Subcutaneous adipose tissue (tissue), 4 donors: ENCODE data around the gene ZRSR2. TPM values are rescaled to one million over a fixed set of nuclear protein-coding genes. Genes with fewer than 3 reads are reported as not detected.

Experiments
- total RNA-seq, 4 donors: library from RNA; depleted of rRNA; stranded (reverse); fragments of >200 nt; gene quantifications; one replicate each; pipeline ENCODE4 v1.1.0, GENCODE V29; 2016
- TF ChIP-seq, protein P1 (sequence below): fragments of 450-650 bp; IDR thresholded peaks from one replicate; pipeline ENCODE4 v1.5.1; 2016; ENCODE audit warnings: low read depth, mild to moderate bottlenecking, control low read depth, antibody characterized with exemption, moderate library complexity

The ZRSR2 gene, protein sequence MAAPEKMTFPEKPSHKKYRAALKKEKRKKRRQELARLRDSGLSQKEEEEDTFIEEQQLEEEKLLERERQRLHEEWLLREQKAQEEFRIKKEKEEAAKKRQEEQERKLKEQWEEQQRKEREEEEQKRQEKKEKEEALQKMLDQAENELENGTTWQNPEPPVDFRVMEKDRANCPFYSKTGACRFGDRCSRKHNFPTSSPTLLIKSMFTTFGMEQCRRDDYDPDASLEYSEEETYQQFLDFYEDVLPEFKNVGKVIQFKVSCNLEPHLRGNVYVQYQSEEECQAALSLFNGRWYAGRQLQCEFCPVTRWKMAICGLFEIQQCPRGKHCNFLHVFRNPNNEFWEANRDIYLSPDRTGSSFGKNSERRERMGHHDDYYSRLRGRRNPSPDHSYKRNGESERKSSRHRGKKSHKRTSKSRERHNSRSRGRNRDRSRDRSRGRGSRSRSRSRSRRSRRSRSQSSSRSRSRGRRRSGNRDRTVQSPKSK
- 10 to 100 TPM in 1 of 4 donors, 1 to 10 TPM in 3; 6.6 to 12.1 (median 8.0) TPM for total RNA-seq

DNA sequence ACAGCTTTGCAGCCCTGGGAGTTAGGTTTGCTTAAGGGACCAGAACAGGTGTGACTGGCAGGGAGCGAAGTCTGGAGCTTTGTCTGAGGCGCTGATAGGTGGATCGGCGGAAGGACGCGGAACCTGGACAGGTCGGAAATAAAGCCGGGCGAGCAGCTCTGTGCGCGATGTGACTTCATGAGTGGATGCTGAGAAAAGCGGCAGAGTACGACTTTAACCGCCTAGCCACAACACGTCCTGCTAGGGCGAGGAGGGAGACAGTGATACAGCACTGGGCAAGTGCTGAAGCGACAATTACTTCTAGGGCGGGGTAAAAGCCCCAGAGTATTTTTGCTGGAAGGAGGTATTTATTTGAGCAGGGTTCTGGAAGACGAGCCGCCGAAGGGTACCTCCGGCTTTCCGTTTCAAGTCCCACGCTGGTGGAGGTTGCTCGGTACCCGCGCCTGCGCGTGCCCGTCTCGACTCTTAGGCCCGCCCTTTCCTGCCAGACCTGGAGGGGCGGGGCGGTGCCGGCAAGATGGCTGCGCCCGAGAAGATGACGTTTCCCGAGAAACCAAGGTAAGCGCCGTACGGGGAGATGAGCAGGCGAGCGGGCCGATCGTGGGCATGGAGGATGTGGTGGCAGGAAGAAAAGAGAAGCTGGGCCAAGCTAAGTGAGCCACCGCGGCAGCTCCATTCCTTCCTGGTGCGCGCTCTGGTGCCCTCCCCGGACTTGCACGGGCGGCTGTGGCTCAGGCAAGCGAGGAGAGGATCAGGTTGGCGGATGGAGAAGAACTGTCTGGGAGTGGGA lies at the start of gene ZRSR2:
Gene ZRSR2, plus strand, starts transcription at position 506 of the 790 bp plus-strand sequence. Its CDS starts 12 bp downstream, at position 518.
- TF ChIP-seq, protein P1, sequence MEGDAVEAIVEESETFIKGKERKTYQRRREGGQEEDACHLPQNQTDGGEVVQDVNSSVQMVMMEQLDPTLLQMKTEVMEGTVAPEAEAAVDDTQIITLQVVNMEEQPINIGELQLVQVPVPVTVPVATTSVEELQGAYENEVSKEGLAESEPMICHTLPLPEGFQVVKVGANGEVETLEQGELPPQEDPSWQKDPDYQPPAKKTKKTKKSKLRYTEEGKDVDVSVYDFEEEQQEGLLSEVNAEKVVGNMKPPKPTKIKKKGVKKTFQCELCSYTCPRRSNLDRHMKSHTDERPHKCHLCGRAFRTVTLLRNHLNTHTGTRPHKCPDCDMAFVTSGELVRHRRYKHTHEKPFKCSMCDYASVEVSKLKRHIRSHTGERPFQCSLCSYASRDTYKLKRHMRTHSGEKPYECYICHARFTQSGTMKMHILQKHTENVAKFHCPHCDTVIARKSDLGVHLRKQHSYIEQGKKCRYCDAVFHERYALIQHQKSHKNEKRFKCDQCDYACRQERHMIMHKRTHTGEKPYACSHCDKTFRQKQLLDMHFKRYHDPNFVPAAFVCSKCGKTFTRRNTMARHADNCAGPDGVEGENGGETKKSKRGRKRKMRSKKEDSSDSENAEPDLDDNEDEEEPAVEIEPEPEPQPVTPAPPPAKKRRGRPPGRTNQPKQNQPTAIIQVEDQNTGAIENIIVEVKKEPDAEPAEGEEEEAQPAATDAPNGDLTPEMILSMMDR = no peak

DNA sequence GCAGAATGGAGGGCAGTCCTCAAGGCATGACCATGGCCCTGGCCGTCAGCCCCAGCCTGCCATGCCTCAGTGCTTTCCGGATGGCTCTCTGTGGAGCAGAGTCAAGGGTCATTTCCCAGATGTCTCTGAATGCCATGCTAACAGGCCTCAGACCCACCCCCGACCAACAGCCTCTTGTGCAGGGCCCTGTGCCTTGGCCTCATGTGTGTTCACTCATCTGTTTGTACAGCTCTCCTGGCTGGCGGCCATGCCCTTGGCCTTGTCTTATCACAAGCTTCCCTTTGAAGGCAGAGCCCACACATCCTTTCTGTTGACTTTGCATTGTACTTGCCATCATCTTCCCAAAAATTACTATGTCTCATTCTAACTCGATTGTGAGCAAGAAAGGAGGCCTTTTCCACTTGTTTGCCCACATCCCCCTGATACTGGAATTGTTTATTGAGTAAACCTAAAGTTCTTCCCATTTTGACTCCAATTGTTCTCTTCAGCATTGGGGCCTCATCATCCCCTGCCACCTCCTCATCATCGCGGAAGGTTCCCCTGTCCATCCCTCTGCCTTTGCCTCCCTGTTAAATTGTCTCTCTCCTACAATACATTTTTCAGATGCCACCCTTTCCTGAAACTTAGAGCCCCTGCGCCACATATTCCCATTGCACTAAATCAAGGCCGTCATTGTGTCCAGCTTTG lies 46.0 kb upstream of the ZRSR2 start:
- TF ChIP-seq, protein P1 = no peak

DNA sequence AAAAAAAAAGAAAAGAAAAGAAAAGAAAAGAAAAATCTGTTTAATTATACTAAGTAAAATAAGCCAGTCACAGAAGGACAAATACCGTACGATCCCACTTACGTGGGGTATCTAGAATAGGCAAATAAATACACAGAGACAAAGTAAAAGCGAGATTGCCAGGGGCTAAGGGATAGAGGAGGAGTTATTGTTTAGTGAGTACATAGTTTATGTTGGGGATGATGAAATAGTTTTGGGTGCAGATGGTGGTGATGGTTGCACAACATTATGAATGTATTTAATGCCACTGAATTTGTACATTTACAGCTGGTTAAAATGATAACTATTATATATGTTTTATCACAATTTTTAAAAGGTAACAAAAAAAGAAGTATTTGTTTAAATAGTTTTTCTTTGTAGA lies 45.1 kb upstream of the ZRSR2 start:
- TF ChIP-seq, protein P1 = no peak

DNA sequence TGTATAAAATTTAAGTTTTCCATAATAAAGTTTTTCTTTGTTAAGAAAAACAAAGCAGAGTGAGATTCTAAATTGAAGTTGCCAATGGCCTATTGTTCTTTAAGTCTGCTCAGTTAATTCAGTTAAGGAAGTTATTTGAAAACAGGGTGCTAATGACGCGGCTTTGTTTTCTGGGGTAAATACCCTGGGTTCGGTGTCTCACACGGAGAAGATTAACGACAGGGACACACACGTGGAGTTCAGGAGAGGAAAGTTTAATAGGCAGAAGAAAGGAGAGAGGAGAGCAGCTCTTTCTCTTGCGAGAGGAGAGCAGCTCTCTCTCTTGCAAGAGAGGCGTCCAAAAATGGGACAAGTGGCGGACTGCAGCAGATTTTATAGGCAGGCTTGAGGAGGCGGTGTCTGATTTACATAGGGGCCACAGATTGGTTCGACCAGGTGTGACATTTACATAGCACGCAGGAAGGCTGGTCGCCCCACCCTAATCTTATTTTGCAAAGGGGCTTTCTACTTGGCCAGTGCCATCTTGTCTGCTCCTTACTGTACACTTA lies 42.6 kb upstream of the ZRSR2 start:
- TF ChIP-seq, protein P1 = no peak

DNA sequence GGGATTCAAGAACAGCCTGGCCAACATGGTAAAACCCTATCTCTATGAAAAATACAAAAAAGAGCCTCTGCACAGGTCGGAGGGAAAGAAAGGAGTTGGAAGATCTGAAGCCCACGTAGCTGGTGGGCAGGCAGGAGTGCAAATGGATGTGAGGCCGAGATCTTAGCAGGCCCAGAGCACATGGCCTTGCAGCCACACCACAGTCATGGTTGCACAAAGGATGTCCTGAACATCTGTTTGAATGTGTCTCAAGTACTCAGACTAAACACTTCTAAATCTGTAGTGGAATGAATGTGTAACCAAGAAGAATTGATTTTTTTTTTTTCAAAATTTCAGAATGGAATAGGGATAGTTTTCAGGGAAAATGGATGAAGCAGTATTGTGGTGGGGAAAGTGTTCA lies 41.4 kb upstream of the ZRSR2 start:
- TF ChIP-seq, protein P1 = no peak

DNA sequence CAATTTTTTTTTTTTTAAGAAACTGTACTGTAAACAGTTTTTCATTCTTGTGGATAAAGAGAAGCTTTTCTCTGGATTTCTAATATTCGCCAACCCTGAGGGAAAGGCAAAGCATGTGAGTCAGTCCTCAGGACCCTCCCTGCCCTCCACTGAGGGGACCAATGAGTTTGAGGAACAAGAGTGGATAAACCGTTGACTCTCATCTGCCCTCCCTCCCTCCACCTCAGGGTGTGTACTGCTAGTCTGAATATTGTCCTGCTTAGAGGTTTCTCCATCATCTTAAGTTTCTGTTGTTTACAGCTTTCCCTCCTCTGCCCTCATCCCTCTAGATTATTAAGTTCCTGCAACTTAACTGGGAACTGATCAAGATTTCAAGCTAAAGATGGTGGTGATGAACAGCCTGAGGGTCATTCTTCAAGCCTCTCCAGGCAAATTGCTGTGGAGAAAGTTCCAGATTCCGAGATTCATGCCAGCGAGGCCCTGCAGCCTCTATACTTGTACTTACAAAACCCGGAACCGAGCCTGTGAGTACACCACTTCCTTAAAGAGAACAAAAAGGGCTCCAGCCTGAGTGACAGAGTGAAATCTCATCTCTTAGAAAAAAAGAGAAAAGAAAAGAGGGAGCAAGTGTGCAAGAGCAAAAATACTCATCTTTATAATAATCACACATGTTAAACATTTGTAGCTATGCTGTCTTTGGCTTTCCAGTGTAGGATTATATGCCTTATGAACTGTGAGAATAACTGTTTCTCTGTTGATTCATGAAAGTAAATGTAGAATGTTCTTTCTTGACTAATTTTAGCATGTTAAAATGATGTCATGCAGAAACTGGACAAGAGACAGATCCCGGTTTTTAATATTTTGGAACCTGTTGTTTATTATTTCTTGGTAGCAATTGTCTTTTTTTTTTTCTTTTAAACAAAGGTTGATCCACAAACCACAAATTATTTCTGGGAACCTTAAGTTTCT lies 40.4 kb upstream of the ZRSR2 start:
- TF ChIP-seq, protein P1 = no peak
